ENCODE data around the gene GLRA2. TPM values are rescaled to one million over a fixed set of nuclear protein-coding genes. Genes with fewer than 3 reads are reported as not detected.

Gene GLRA2
- total and polyA plus RNA-seq, 10 of the 15 experiments (the other 5 are each of a cell fraction or from before 2014, with no cell fraction given): 0.01 TPM; not detected in 9

- CTCF ChIA-PET: no interaction called here
- BruUV-seq (replicated peaks): no TSS peak
- Histone ChIP-seq H3K4me1 (ENCODE audit: control insufficient read depth, insufficient read depth, low read length) (no peaks in the 10 kb centered on the region), H3K4me3 (no peak overlapping the region), H3K9ac (ENCODE audit: control insufficient read depth, insufficient read depth, low read length) (no peak overlapping the region), H4K20me1 (ENCODE audit: control insufficient read depth, insufficient read depth) (no peaks in the 10 kb centered on the region), H3K27ac (ENCODE audit: control insufficient read depth, insufficient read depth) (no peak overlapping the region), H3K9me3 (replicated peaks; ENCODE audit: control insufficient read depth, insufficient read depth, low read length) (no peaks in the 10 kb centered on the region), H3K79me2 (ENCODE audit: control insufficient read depth, insufficient read depth, low read length) (no peaks in the 10 kb centered on the region), H3K4me2 (ENCODE audit: control insufficient read depth, insufficient read depth) (no peak overlapping the region), H3K36me3 (ENCODE audit: control insufficient read depth in 2 of 2, insufficient read depth in 2 of 2, low read length in 1 of 2) (no peaks in the 10 kb centered on the region), H2AFZ (ENCODE audit: control insufficient read depth, low read depth, low read length) (no peak overlapping the region), H3K27me3 (replicated peaks in 1 of 2; ENCODE audit: control insufficient read depth in 2 of 2, insufficient read depth in 2 of 2, low read length in 1 of 2) (no peaks in the 10 kb centered on the region)
- RAD21 ChIA-PET (ENCODE audit: unreplicated experiment): no interaction called here
- intact Hi-C loops (cut with micrococcal nuclease; ENCODE audit: unreplicated experiment) (no loop called here), in situ Hi-C loops (cut with MboI) (no loop called here)
- FAIRE-seq (no peak), DNase-seq (ENCODE audit: low read depth, low spot score) (no peak), ATAC-seq (no peak)
- SMC1A ChIA-PET (ENCODE audit: uncharacterized antibody, unreplicated experiment): interaction anchor here (1.6 kb wide), 1 partner anchor 425 kb away, joined by 5 read pairs; no protein-coding TSS in a partner anchor
- WGBS (ENCODE audit: insufficient coverage, insufficient replicate concordance, low lambda C conversion rate, missing lambda C conversion rate): 30% methylated on average over 2 of the region's 2 CpGs
- POLR2A ChIA-PET: no interaction called here
- no peak for TF ChIP-seq CBX5 (IDR thresholded peaks at IDR 0.05; ENCODE audit: low read depth)
- no peak for TF ChIP-seq IRF5 (IDR thresholded peaks at IDR 0.05; ENCODE audit: borderline replicate concordance)
- no peak for TF ChIP-seq ZZZ3 (IDR thresholded peaks at IDR 0.05; ENCODE audit: control insufficient read depth, insufficient read length, low read depth)
- no peak for TF ChIP-seq MTA2 (IDR thresholded peaks at IDR 0.05; ENCODE audit: low read depth)
- TF ChIP-seq ESRRA (IDR thresholded peaks at IDR 0.05; ENCODE audit: low read length): no peak
- TF ChIP-seq EP300 (IDR thresholded peaks at IDR 0.05; ENCODE audit: borderline replicate concordance in 1 of 2, control insufficient read depth in 1 of 2, low read depth in 2 of 2, low read length in 2 of 2): no peak
- TF ChIP-seq MXI1 (IDR thresholded peaks at IDR 0.05; ENCODE audit: low read depth, low read length): no peak
- TF ChIP-seq HDGF (IDR thresholded peaks at IDR 0.05): no peak
- TF ChIP-seq TBL1XR1 (IDR thresholded peaks at IDR 0.05; ENCODE audit: low read depth, low read length): no peak
- no peak for TF ChIP-seq HDAC6 (IDR thresholded peaks at IDR 0.05; ENCODE audit: unreplicated experiment)
- TF ChIP-seq NBN (IDR thresholded peaks at IDR 0.05): no peak
- no peak for TF ChIP-seq IKZF1 (conservative IDR thresholded peaks at IDR 0.05)
- TF ChIP-seq SMARCA5 (IDR thresholded peaks at IDR 0.05): no peak
- TF ChIP-seq PAX5 (IDR thresholded peaks at IDR 0.05; ENCODE audit: borderline replicate concordance, low read depth, low read length): no peak
- TF ChIP-seq HSF1 (IDR thresholded peaks at IDR 0.05; ENCODE audit: low read depth, low read length): no peak
- TF ChIP-seq SUZ12 (IDR thresholded peaks at IDR 0.05; ENCODE audit: unreplicated experiment): no peak
Observed at GRCh38 chrX:14718403-14718802, 189.1 kb downstream of the GLRA2 start.
